Dedifferentiated amniotic fluid mesenchymal stem cell (primary cell): ENCODE results near the gene RAE1.

ENCODE experiments used
- DNase-seq: peaks from one replicate; pipeline ENCODE4 v3.0.0-alpha.2; 2016; ENCODE audit errors: extremely low spot score

RAE1 gene

GRCh38 chr20:57351042-57351783 is at the start of gene RAE1:
Gene RAE1, plus strand, starts transcription at chr20:57351255. Its CDS starts 2,784 bp downstream, at chr20:57354039.
- DNase-seq, result peak; percentile 95

GRCh38 chr20:57306747-57307146 is 44.3 kb upstream of the RAE1 start:
- no peak for DNase-seq

- DNase-seq, result no peak
Observed at GRCh38 chr20:57308451-57309271, 42.4 kb upstream of the RAE1 start.

GRCh38 chr20:57309544-57310115 is 41.4 kb upstream of the RAE1 start:
- no peak for DNase-seq

GRCh38 chr20:57310821-57311514 is 40.1 kb upstream of the RAE1 start:
- no peak for DNase-seq

- DNase-seq, result no peak
Observed at GRCh38 chr20:57312138-57312537, 38.9 kb upstream of the RAE1 start.

GRCh38 chr20:57313230-57313629 is 37.8 kb upstream of the RAE1 start:
- DNase-seq, result no peak

- DNase-seq, result no peak
Observed at GRCh38 chr20:57313951-57314350, 37.1 kb upstream of the RAE1 start.

- no peak for DNase-seq
Observed at GRCh38 chr20:57315083-57315975, 35.7 kb upstream of the RAE1 start.

GRCh38 chr20:57315976-57316480 is 35.0 kb upstream of the RAE1 start:
- no peak for DNase-seq

- no peak for DNase-seq
Observed at GRCh38 chr20:57316795-57317201, 34.3 kb upstream of the RAE1 start.

GRCh38 chr20:57317316-57317788 is 33.7 kb upstream of the RAE1 start:
- DNase-seq, result no peak

- no peak for DNase-seq
Observed at GRCh38 chr20:57317789-57318371, 33.2 kb upstream of the RAE1 start.

GRCh38 chr20:57319584-57319983 is 31.5 kb upstream of the RAE1 start:
- DNase-seq, result no peak

- no peak for DNase-seq
Observed at GRCh38 chr20:57320358-57320757, 30.7 kb upstream of the RAE1 start.

GRCh38 chr20:57321142-57321541 is 29.9 kb upstream of the RAE1 start:
- no peak for DNase-seq

- DNase-seq, result no peak
Observed at GRCh38 chr20:57322476-57322875, 28.6 kb upstream of the RAE1 start.

GRCh38 chr20:57323034-57323433 is 28.0 kb upstream of the RAE1 start:
- no peak for DNase-seq

- DNase-seq, result no peak
Observed at GRCh38 chr20:57325632-57326356, 25.3 kb upstream of the RAE1 start.
